GM23338 (cell line): ENCODE data around the gene CNTNAP2. TPM values are rescaled to one million over a fixed set of nuclear protein-coding genes. Genes with fewer than 3 reads are reported as not detected.

Experiments
- ATAC-seq: fragments of 200-7000 bp; cut with Tn5 transposase; 3 replicates; pipeline ENCODE4 v1.9.1; 2020
- DNase-seq: peaks from one replicate; pipeline ENCODE4 v3.0.0-alpha.2; 2015; ENCODE audit warnings: low spot score
- H2AFZ ChIP-seq: fragments of 200-600 bp; sonication (generic); 2 replicates; pipeline ENCODE4 v1.8.0; 2016; ENCODE audit warnings: antibody characterized with exemption, mild to moderate bottlenecking, moderate library complexity
- H3F3A ChIP-seq: fragments of 200-600 bp; sonication (generic); replicated peaks from 2 replicates; pipeline ENCODE4 v1.8.0; 2017; ENCODE audit warnings: antibody characterized with exemption, mixed run types, low read depth
- H3K27ac ChIP-seq: fragments of 200-600 bp; sonication (generic); 2 replicates; pipeline ENCODE4 v1.6.1; 2016; ENCODE audit warnings: low read depth
- H3K27me3 ChIP-seq: fragments of 200-600 bp; sonication (generic); 2 replicates; pipeline ENCODE4 v1.8.0; 2016; ENCODE audit warnings: mild to moderate bottlenecking, mixed run types, moderate library complexity; ENCODE audit not compliant: insufficient read depth
- H3K36me3 ChIP-seq: fragments of 200-600 bp; sonication (generic); 2 replicates; pipeline ENCODE4 v1.8.0; 2016; ENCODE audit warnings: mild to moderate bottlenecking; ENCODE audit not compliant: insufficient read depth
- H3K4me1 ChIP-seq: fragments of 200-600 bp; sonication (generic); 2 replicates; pipeline ENCODE4 v1.8.0; 2016; ENCODE audit warnings: mild to moderate bottlenecking, moderate library complexity; ENCODE audit not compliant: insufficient read depth
- H3K4me2 ChIP-seq: fragments of 200-600 bp; sonication (generic); 2 replicates; pipeline ENCODE4 v1.7.1; 2017; ENCODE audit warnings: mixed run types
- H3K4me3 ChIP-seq: fragments of 200-600 bp; sonication (generic); 2 replicates; pipeline ENCODE4 v1.6.1; 2016; ENCODE audit warnings: mixed run types
- H3K79me2 ChIP-seq: fragments of 200-600 bp; sonication (generic); replicated peaks from 2 replicates; pipeline ENCODE4 v1.8.0; 2017; ENCODE audit warnings: mild to moderate bottlenecking; ENCODE audit not compliant: insufficient read depth
- H3K9me2 ChIP-seq: fragments of 200-600 bp; sonication (generic); 2 replicates; pipeline ENCODE4 v1.8.0; 2017; ENCODE audit not compliant: insufficient read depth
- H4K20me1 ChIP-seq: fragments of 200-600 bp; sonication (generic); replicated peaks from 2 replicates; pipeline ENCODE4 v1.8.0; 2017; ENCODE audit warnings: mild to moderate bottlenecking; ENCODE audit not compliant: insufficient read depth
- H3K27ac Mint-ChIP-seq: 2 replicates; pipeline ENCODE4 v1.8.0; 2020; ENCODE audit warnings: inconsistent platforms, mild to moderate bottlenecking, moderate library complexity, mixed read lengths
- H3K27me3 Mint-ChIP-seq: 3 replicates; pipeline ENCODE4 v1.8.0; 2022; ENCODE audit warnings: low read depth, mild to moderate bottlenecking, moderate library complexity, mixed read lengths, inconsistent platforms; ENCODE audit not compliant: insufficient read depth, poor library complexity
- H3K36me3 Mint-ChIP-seq: 3 replicates; pipeline ENCODE4 v1.8.0; 2021; ENCODE audit warnings: low read depth, mild to moderate bottlenecking, inconsistent platforms, moderate library complexity, mixed read lengths
- H3K4me1 Mint-ChIP-seq: 3 replicates; pipeline ENCODE4 v1.8.0; 2020; ENCODE audit warnings: mild to moderate bottlenecking, inconsistent platforms, mixed read lengths
- H3K4me3 Mint-ChIP-seq: 3 replicates; pipeline ENCODE4 v1.8.0; 2021; ENCODE audit warnings: moderate library complexity, mild to moderate bottlenecking, inconsistent platforms, mixed read lengths
- H3K9me3 Mint-ChIP-seq: 3 replicates; pipeline ENCODE4 v1.8.0; 2020; ENCODE audit warnings: moderate library complexity, mild to moderate bottlenecking, inconsistent platforms, mixed read lengths
- CREB1 ChIP-seq: fragments of 250-450 bp; sonication (Bioruptor Pico); IDR thresholded peaks from 2 replicates; pipeline ENCODE4 v1.5.0; 2020; ENCODE audit warnings: low read depth, mild to moderate bottlenecking, moderate library complexity
- CTCF ChIP-seq, 2 experiments: fragments of 200-600 bp in 1 of 2; sonication (generic) in 1 of 2; conservative IDR thresholded peaks; 2 replicates each; pipeline versions ENCODE4 v1.5.1 to v1.6.1; 2016 to 2017; ENCODE audit warnings: antibody characterized with exemption in 2 of 2, low read depth in 2 of 2, mild to moderate bottlenecking in 2 of 2, moderate library complexity in 1 of 2
- EZH2 ChIP-seq: fragments of 200-600 bp; sonication (generic); IDR thresholded peaks from one replicate; pipeline ENCODE4 v1.8.0; 2017; ENCODE audit warnings: antibody characterized with exemption, mild to moderate bottlenecking, low read depth; ENCODE audit not compliant: unreplicated experiment
- EZH2phosphoT487 ChIP-seq: fragments of 200-600 bp; sonication (generic); IDR thresholded peaks from one replicate; pipeline ENCODE4 v1.8.1; 2018; ENCODE audit warnings: antibody characterized with exemption; ENCODE audit not compliant: unreplicated experiment
- JUNB ChIP-seq: IDR thresholded peaks from one replicate; pipeline ENCODE4 v1.6.1; 2016; ENCODE audit warnings: antibody characterized with exemption; ENCODE audit not compliant: unreplicated experiment
- NANOG ChIP-seq: IDR thresholded peaks from 2 replicates; pipeline ENCODE4 v1.6.1; 2016; ENCODE audit warnings: antibody characterized with exemption, borderline replicate concordance
- REST ChIP-seq: IDR thresholded peaks from one replicate; pipeline ENCODE4 v1.6.1; 2018; ENCODE audit warnings: antibody characterized with exemption; ENCODE audit not compliant: unreplicated experiment
- STAT1 ChIP-seq: IDR thresholded peaks from one replicate; pipeline ENCODE4 v1.6.1; 2016; ENCODE audit warnings: antibody characterized with exemption; ENCODE audit not compliant: unreplicated experiment
- ZNF114 ChIP-seq: fragments of 250-450 bp; sonication (Bioruptor Pico); IDR thresholded peaks from 2 replicates; pipeline ENCODE4 v1.5.0; 2020; ENCODE audit warnings: mild to moderate bottlenecking, moderate library complexity
- ZNF331 ChIP-seq: fragments of 250-450 bp; sonication (Bioruptor Pico); IDR thresholded peaks from 2 replicates; pipeline ENCODE4 v1.5.0; 2020; ENCODE audit warnings: low read depth, mild to moderate bottlenecking, moderate library complexity
- ZNF462 ChIP-seq: fragments of 250-450 bp; sonication (Bioruptor Pico); IDR thresholded peaks from 2 replicates; pipeline ENCODE4 v1.5.0; 2020; ENCODE audit warnings: mild to moderate bottlenecking, moderate library complexity
- polyA plus RNA-seq: library from polyadenylated mRNA; unstranded; fragments of >200 nt; fragmentation: Nextera tagmentation; extraction: Ambion mirVana; gene quantifications from 2 replicates; pipeline ENCODE4 v1.2.1, GENCODE V29; 2016
- total RNA-seq: library from RNA; depleted of rRNA; stranded (reverse); fragments of >200 nt; shearing (Covaris generic); gene quantifications from 2 replicates; pipeline ENCODE4 v1.2.3, GENCODE V29; 2014

The CNTNAP2 gene
- total and polyA plus RNA-seq, 2 experiments from 2014 or later: 38.2 to 61.3 TPM

GRCh38 chr7:148037044-148037443, 1920.4 kb downstream of the CNTNAP2 start:
- H2AFZ ChIP-seq: no peak overlapping the region
- Mint-ChIP-seq H3K36me3 (no peaks in the 10 kb centered on the region), H3K4me3 (no peak overlapping the region), H3K27ac (no peak overlapping the region), H3K27me3 (peaks cover 16% of the 10 kb centered on the region), H3K4me1 (no peaks in the 10 kb centered on the region; the same call in 2 of the 3 replicates), H3K9me3 (peaks cover 13% of the 10 kb centered on the region; the same call in 2 of the 3 replicates)
- H3K9me2 ChIP-seq: no peaks in the 10 kb centered on the region; the same call in 1 of the 2 replicates
- H3K4me2 ChIP-seq: no peak overlapping the region
- TF ChIP-seq JUNB: no peak
- no peak for TF ChIP-seq STAT1
- no peak for TF ChIP-seq ZNF114 (CRISPR knock-in tag)
- no peak for TF ChIP-seq NANOG
- no peak for TF ChIP-seq REST
- peaks cover 13% of the 10 kb centered on the region; the same call in 1 of the 2 replicates for H3K27me3 ChIP-seq
- H4K20me1 ChIP-seq: no peaks in the 10 kb centered on the region
- no peaks in the 10 kb centered on the region for H3K36me3 ChIP-seq
- ATAC-seq (no peak), DNase-seq (no peak)
- H3K27ac ChIP-seq: no peak overlapping the region
- no peaks in the 10 kb centered on the region for H3F3A ChIP-seq
- H3K79me2 ChIP-seq: no peaks in the 10 kb centered on the region
- H3K4me3 ChIP-seq: no peak overlapping the region
- H3K4me1 ChIP-seq: no peaks in the 10 kb centered on the region

GRCh38 chr7:148041156-148041555, 1924.6 kb downstream of the CNTNAP2 start:
- no peak overlapping the region for H2AFZ ChIP-seq
- TF ChIP-seq JUNB (no peak), STAT1 (no peak), ZNF331 (no peak), EZH2phosphoT487 (no peak), ZNF462 (CRISPR knock-in tag) (no peak), CREB1 (no peak), EZH2 (no peak), CTCF (conservative IDR thresholded peaks at IDR 0.05; ENCODE audit: low read depth in 2 of 2) (no peak), ZNF114 (CRISPR knock-in tag) (no peak)

More at GRCh38 chr7:148041156-148041555, 1924.6 kb downstream of the CNTNAP2 start:
- Histone ChIP-seq H3K4me3 (no peak overlapping the region), H3K9me2 (no peaks in the 10 kb centered on the region; the same call in 1 of the 2 replicates), H3K27ac (no peak overlapping the region), H3K36me3 (no peaks in the 10 kb centered on the region), H3F3A (no peaks in the 10 kb centered on the region), H3K27me3 (no peaks in the 10 kb centered on the region), H3K4me2 (no peak overlapping the region), H4K20me1 (no peaks in the 10 kb centered on the region), H3K4me1 (no peaks in the 10 kb centered on the region), H3K79me2 (no peaks in the 10 kb centered on the region)
- Mint-ChIP-seq H3K36me3 (no peaks in the 10 kb centered on the region), H3K27ac (no peak overlapping the region), H3K4me3 (no peak overlapping the region), H3K9me3 (peaks cover 16% of the 10 kb centered on the region; the same call in 2 of the 3 replicates), H3K4me1 (no peaks in the 10 kb centered on the region; the same call in 2 of the 3 replicates), H3K27me3 (peaks cover 4% of the 10 kb centered on the region)
- DNase-seq (no peak), ATAC-seq (no peak)
